Muscle of leg (tissue), 11 donors: ENCODE data around the gene EN2. TPM values are rescaled to one million over a fixed set of nuclear protein-coding genes. Genes with fewer than 3 reads are reported as not detected.

Experiments
- DNase-seq: peaks from one replicate; pipeline ENCODE4 v3.0.0; 2013
- H3K27ac ChIP-seq: one replicate; pipeline ENCODE4 v1.5.1; 2013; ENCODE audit warnings: mild to moderate bottlenecking, low read length, control low read depth
- H3K27me3 ChIP-seq: one replicate; pipeline ENCODE4 v1.6.1; 2013; ENCODE audit warnings: low read length; ENCODE audit not compliant: control insufficient read depth, insufficient read depth
- H3K36me3 ChIP-seq: one replicate; pipeline ENCODE4 v1.6.1; 2013; ENCODE audit warnings: low read length; ENCODE audit not compliant: control insufficient read depth, insufficient read depth
- H3K4me1 ChIP-seq: one replicate; pipeline ENCODE4 v1.6.1; 2013; ENCODE audit warnings: low read length; ENCODE audit not compliant: control insufficient read depth, insufficient read depth
- H3K4me3 ChIP-seq: one replicate; pipeline ENCODE4 v1.5.1; 2013; ENCODE audit warnings: low read length, control low read depth
- H3K9me3 ChIP-seq: replicated peaks from 2 replicates; pipeline ENCODE4 v1.6.1; 2013; ENCODE audit warnings: low read depth, low read length; ENCODE audit not compliant: control insufficient read depth
- WGBS: methylation state at CpG from one replicate; pipeline ENCODE4 v1.1.5; 2013; ENCODE audit warnings: missing lambda C conversion rate; ENCODE audit not compliant: insufficient coverage; 5-methylcytosine and 5-hydroxymethylcytosine counted together
- polyA plus RNA-seq, 8 donors: library from polyadenylated mRNA; unstranded; fragments of 120-200 nt; gene quantifications; one replicate each; pipeline versions ENCODE4 v1.2.1 to v1.2.3, GENCODE V29; 2013; ENCODE audit warnings: inconsistent platforms in 1 of 8, low replicate concordance in 1 of 8; ENCODE audit not compliant: insufficient read length in 8 of 8, insufficient read depth in 1 of 8
- total RNA-seq: library from RNA; stranded (reverse); fragments of 120-200 nt; gene quantifications from one replicate; pipeline ENCODE4 v1.2.4, GENCODE V29; 2013

EN2 gene
- total and polyA plus RNA-seq, 9 donors, result 0.09 to 1.2 (median 0.79) TPM

GRCh38 chr7:155470686-155471638 is 13.0 kb downstream of the EN2 start:
- WGBS, result 2% methylated on average over 12 of the region's 24 CpGs
- DNase-seq, result no peak

DNA sequence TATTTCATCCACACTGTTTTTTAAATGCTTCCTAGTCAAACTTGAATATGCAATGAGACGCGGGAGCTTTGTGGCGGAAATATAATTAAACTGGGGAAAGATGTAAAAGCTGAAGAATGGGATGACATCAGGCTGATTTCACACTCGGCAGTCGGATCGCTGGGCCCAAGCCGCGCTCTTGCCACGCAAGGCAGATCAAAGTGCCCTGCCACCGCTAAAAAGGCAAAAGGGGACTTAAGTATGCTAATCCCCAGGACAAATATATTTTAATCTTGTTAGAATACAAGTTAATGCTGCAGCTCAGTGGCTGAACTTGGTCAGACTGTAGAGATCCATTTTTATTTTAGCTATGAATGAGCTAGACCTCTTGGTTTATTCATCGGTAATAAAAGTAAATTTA is 13.8 kb downstream of the EN2 start:
- no peaks in the 10 kb centered on the region for H3K36me3 ChIP-seq
- DNase-seq, result no peak
- H3K4me3 ChIP-seq, result no peak overlapping the region
- no peak overlapping the region for H3K27ac ChIP-seq
- WGBS, result 7% methylated on average over 4 of the region's 11 CpGs
- H3K9me3 ChIP-seq, result peaks cover 3% of the 10 kb centered on the region
- H3K27me3 ChIP-seq, result peaks cover 99% of the 10 kb centered on the region
- peaks cover 17% of the 10 kb centered on the region for H3K4me1 ChIP-seq

More at GRCh38 chr7:155470686-155471638, 13.0 kb downstream of the EN2 start:
- Histone ChIP-seq H3K4me1 (peaks cover 22% of the 10 kb centered on the region), H3K27me3 (peaks cover 99% of the 10 kb centered on the region), H3K4me3 (no peak overlapping the region), H3K27ac (no peak overlapping the region), H3K36me3 (no peaks in the 10 kb centered on the region), H3K9me3 (peaks cover 3% of the 10 kb centered on the region)

DNA sequence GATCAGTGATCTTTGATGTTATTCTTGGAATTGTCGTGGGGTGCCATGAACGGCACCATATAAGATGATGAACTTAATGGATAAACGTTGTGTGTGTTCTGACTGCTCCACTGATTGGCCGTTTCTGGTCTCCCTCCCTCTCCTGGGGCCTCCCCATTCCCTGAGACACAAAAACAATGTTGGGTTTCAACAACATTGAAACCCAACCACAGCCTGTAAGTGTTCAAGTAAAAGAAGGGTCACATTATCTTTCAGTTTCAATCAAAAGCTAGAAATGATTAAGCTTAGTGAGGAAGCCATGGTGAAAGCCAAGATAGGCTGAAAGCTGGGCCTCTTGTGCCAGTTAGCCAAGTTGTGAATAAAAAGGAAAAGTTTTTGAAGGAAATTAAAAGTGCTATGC is 19.5 kb downstream of the EN2 start:
- no CpG with 5 or more reads among the region's 4 CpGs for WGBS
- no peaks in the 10 kb centered on the region for H3K36me3 ChIP-seq
- peaks cover 67% of the 10 kb centered on the region for H3K27me3 ChIP-seq
- no peak overlapping the region for H3K4me3 ChIP-seq
- H3K4me1 ChIP-seq, result peaks cover 4% of the 10 kb centered on the region
- peaks cover 3% of the 10 kb centered on the region for H3K9me3 ChIP-seq
- no peak for DNase-seq
- H3K27ac ChIP-seq, result no peak overlapping the region

- no peak overlapping the region for H3K27ac ChIP-seq
- peaks cover 9% of the 10 kb centered on the region for H3K4me1 ChIP-seq
Measured at GRCh38 chr7:155481764-155482163, 23.8 kb downstream of the EN2 start.

DNA sequence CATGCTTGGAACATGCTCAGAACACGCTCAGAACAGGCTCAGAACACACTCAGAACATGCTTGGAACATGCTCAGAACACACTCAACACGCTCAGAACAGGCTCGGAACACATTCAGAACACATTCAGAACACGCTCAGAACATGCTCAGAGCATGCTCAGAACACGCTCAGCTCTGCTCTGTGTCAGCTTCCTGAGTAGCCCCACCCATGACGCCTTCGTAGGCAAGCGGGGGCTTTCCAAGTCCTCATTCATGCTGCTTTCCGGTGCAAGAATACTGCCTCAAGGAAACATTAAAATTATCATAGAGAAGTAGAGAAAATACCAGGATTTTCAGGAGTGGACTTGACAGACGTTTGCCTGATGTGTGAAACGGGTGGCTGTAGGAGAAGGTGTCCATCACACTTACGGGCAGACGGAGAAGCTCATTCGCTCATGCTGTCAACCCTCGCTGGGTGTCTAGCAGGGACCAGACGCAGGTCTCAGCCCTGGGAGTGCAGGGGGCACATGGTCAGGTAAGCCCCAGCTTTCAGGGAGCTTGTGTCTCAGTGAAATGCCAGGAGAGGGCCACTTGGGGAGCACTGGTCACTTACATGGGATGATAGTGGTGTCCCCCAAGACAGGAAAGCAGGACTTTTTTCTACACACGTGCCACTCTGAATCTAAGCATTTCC is 24.7 kb downstream of the EN2 start:
- Histone ChIP-seq H3K27ac (no peak overlapping the region), H3K36me3 (no peaks in the 10 kb centered on the region), H3K9me3 (no peaks in the 10 kb centered on the region), H3K27me3 (peaks cover 52% of the 10 kb centered on the region), H3K4me1 (peaks cover 9% of the 10 kb centered on the region), H3K4me3 (no peak overlapping the region)
- DNase-seq, result no peak
- 67% methylated on average over 13 of the region's 17 CpGs for WGBS

More at GRCh38 chr7:155481764-155482163, 23.8 kb downstream of the EN2 start:
- Histone ChIP-seq H3K9me3 (no peaks in the 10 kb centered on the region), H3K27me3 (peaks cover 54% of the 10 kb centered on the region), H3K4me3 (no peak overlapping the region), H3K36me3 (no peaks in the 10 kb centered on the region)
- DNase-seq, result no peak
- 90% methylated on average over 11 of the region's 11 CpGs for WGBS

- Histone ChIP-seq H3K9me3 (no peaks in the 10 kb centered on the region), H3K36me3 (no peaks in the 10 kb centered on the region), H3K4me1 (peaks cover 9% of the 10 kb centered on the region), H3K27me3 (peaks cover 55% of the 10 kb centered on the region), H3K4me3 (no peak overlapping the region), H3K27ac (no peak overlapping the region)
- no peak for DNase-seq
- WGBS, result 26% methylated on average over 7 of the region's 13 CpGs
Measured at GRCh38 chr7:155483245-155483644, 25.3 kb downstream of the EN2 start.

GRCh38 chr7:155483868-155484325 is 26.0 kb downstream of the EN2 start:
- no peaks in the 10 kb centered on the region for H3K9me3 ChIP-seq
- H3K27ac ChIP-seq, result no peak overlapping the region
- WGBS, result 37% methylated on average over 14 of the region's 16 CpGs
- H3K4me3 ChIP-seq, result no peak overlapping the region
- peaks cover 9% of the 10 kb centered on the region for H3K4me1 ChIP-seq
- peaks cover 61% of the 10 kb centered on the region for H3K27me3 ChIP-seq
- DNase-seq, result peak; percentile 77
- no peaks in the 10 kb centered on the region for H3K36me3 ChIP-seq

GRCh38 chr7:155484483-155485399 is 26.8 kb downstream of the EN2 start:
- no peak for DNase-seq
- Histone ChIP-seq H3K36me3 (no peaks in the 10 kb centered on the region), H3K9me3 (no peaks in the 10 kb centered on the region), H3K27me3 (peaks cover 63% of the 10 kb centered on the region), H3K4me3 (no peak overlapping the region), H3K27ac (no peak overlapping the region), H3K4me1 (peaks cover 9% of the 10 kb centered on the region)
- 84% methylated on average over 18 of the region's 23 CpGs for WGBS

- no peak for DNase-seq
- peaks cover 19% of the 10 kb centered on the region for H3K4me1 ChIP-seq
- 71% methylated on average over 8 of the region's 18 CpGs for WGBS
Measured at GRCh38 chr7:155486783-155487508, 29.0 kb downstream of the EN2 start.

More at GRCh38 chr7:155486783-155487508, 29.0 kb downstream of the EN2 start:
- no peaks in the 10 kb centered on the region for H3K9me3 ChIP-seq
- H3K4me3 ChIP-seq, result no peak overlapping the region
- no peak overlapping the region for H3K27ac ChIP-seq
- no peaks in the 10 kb centered on the region for H3K36me3 ChIP-seq
- H3K27me3 ChIP-seq, result peaks cover 82% of the 10 kb centered on the region
